SIG-M5 treated with dmso at 0.1 percent for 504 hours (cell line): Measurements from ENCODE around the gene ADAM11.
A peak's percentile ranks its signal among the peaks of the same experiment; 100 is the strongest.

Source experiments
- DNase-seq: peaks from one replicate; lab custom pipeline; 2025; ENCODE audit not compliant: unreplicated experiment; lab: John Stamatoyannopoulos, UW

Gene ADAM11

GRCh38 chr17:44775136-44775837 is 16.5 kb downstream of the ADAM11 start:
- peak; percentile 98 for DNase-seq

- DNase-seq, result no peak
Measured at GRCh38 chr17:44775838-44776621, 17.2 kb downstream of the ADAM11 start.

GRCh38 chr17:44776628-44777393 is 18.0 kb downstream of the ADAM11 start:
- DNase-seq, result no peak

- no peak for DNase-seq
Measured at GRCh38 chr17:44777394-44778348, 18.9 kb downstream of the ADAM11 start.

- no peak for DNase-seq
Measured at GRCh38 chr17:44778656-44779210, 19.9 kb downstream of the ADAM11 start.

GRCh38 chr17:44779211-44780025 is 20.6 kb downstream of the ADAM11 start:
- DNase-seq, result peak; percentile 72

GRCh38 chr17:44780161-44780560 is 21.4 kb downstream of the ADAM11 start:
- DNase-seq, result no peak

GRCh38 chr17:44780845-44781480 is 22.2 kb downstream of the ADAM11 start:
- DNase-seq, result no peak

GRCh38 chr17:44781551-44782325 is 22.9 kb downstream of the ADAM11 start:
- DNase-seq, result no peak

GRCh38 chr17:44782326-44782850 is 23.6 kb downstream of the ADAM11 start:
- DNase-seq, result no peak

GRCh38 chr17:44785921-44786320 is 27.1 kb downstream of the ADAM11 start:
- DNase-seq, result no peak

- no peak for DNase-seq
Measured at GRCh38 chr17:44786551-44787081, 27.8 kb downstream of the ADAM11 start.

- DNase-seq, result no peak
Measured at GRCh38 chr17:44787271-44787940, 28.6 kb downstream of the ADAM11 start.

GRCh38 chr17:44788139-44788538 is 29.4 kb downstream of the ADAM11 start:
- DNase-seq, result no peak

- DNase-seq, result no peak
Measured at GRCh38 chr17:44792276-44792675, 33.5 kb downstream of the ADAM11 start.

GRCh38 chr17:44793885-44794842 is 35.4 kb downstream of the ADAM11 start:
- no peak for DNase-seq
